Peyer's patch (tissue), 4 donors: ENCODE data around the gene AIG1.

ENCODE experiments used
- POLR2A ChIP-seq, 2 donors: fragments of 450-650 bp; IDR thresholded peaks; one replicate each; pipeline ENCODE4 v1.5.1; 2017; ENCODE audit warnings: antibody characterized with exemption in 2 of 2, mild to moderate bottlenecking in 2 of 2, moderate library complexity in 2 of 2
- TF ChIP-seq, protein P1 (sequence below), 6 experiments: fragments of 450-650 bp in 4 of 6; fragments of 200-600 bp in 2 of 6; sonication (generic) in 1 of 6; IDR thresholded peaks; one replicate each; pipeline ENCODE4 v1.5.1; 2017 to 2019; ENCODE audit warnings: antibody characterized with exemption in 6 of 6, mild to moderate bottlenecking in 3 of 6, moderate library complexity in 1 of 6

DNA sequence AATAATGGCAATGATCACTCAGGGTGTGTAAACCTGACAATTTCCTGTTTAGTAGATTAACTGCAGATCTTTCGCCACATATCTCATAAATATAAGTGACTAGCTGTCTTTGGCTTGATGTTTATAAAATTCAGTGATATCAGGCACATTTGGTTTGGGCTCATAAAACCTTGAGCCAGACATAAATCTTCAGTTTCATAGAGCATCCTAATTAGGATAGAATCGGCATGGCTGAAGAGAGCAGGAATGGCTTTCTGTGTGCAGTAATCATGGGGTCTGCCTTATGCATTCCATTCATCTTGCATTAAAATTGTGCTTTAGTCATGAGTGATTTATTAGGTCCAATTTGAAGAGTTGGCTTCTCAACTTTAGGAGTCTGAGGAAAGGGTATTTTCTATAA, 27.2 kb downstream of the AIG1 start:
- TF ChIP-seq, protein P1, sequence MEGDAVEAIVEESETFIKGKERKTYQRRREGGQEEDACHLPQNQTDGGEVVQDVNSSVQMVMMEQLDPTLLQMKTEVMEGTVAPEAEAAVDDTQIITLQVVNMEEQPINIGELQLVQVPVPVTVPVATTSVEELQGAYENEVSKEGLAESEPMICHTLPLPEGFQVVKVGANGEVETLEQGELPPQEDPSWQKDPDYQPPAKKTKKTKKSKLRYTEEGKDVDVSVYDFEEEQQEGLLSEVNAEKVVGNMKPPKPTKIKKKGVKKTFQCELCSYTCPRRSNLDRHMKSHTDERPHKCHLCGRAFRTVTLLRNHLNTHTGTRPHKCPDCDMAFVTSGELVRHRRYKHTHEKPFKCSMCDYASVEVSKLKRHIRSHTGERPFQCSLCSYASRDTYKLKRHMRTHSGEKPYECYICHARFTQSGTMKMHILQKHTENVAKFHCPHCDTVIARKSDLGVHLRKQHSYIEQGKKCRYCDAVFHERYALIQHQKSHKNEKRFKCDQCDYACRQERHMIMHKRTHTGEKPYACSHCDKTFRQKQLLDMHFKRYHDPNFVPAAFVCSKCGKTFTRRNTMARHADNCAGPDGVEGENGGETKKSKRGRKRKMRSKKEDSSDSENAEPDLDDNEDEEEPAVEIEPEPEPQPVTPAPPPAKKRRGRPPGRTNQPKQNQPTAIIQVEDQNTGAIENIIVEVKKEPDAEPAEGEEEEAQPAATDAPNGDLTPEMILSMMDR (IDR thresholded peaks at IDR 0.05), result no peak
- no peak for TF ChIP-seq POLR2A (IDR thresholded peaks at IDR 0.05)
